Measurements from ENCODE around the gene TEX28.
"Not testable (repeated sequence)": the region's sequence is repeated elsewhere in the genome, so short reads cannot be mapped to it uniquely, and the experiment has no call there.

TEX28 gene

GRCh38 chrX:154294791-154295574 is at the start of gene TEX28:
Gene TEX28, minus strand, starts transcription at chrX:154295124. Its CDS starts 3,007 bp downstream, at chrX:154292117.
- DNase-seq: no peak

- not testable (repeated sequence) for DNase-seq
Observed at GRCh38 chrX:154343620-154344019, 48.7 kb upstream of the TEX28 start.

GRCh38 chrX:154343063-154343462 is 48.1 kb upstream of the TEX28 start:
- not testable (repeated sequence) for DNase-seq

GRCh38 chrX:154341399-154342298 is 46.7 kb upstream of the TEX28 start:
- not testable (repeated sequence) for DNase-seq

GRCh38 chrX:154334496-154334895 is 39.6 kb upstream of the TEX28 start:
- no peak for DNase-seq

GRCh38 chrX:154333837-154334271 is 38.9 kb upstream of the TEX28 start:
- DNase-seq: no peak

- DNase-seq: no peak
Observed at GRCh38 chrX:154333116-154333515, 38.2 kb upstream of the TEX28 start.

GRCh38 chrX:154332561-154332960 is 37.6 kb upstream of the TEX28 start:
- DNase-seq: no peak

GRCh38 chrX:154329294-154329693 is 34.4 kb upstream of the TEX28 start:
- no peak for DNase-seq

GRCh38 chrX:154328646-154329045 is 33.7 kb upstream of the TEX28 start:
- no peak for DNase-seq

GRCh38 chrX:154327038-154327820 is 32.3 kb upstream of the TEX28 start:
- DNase-seq: no peak

- no peak for DNase-seq
Observed at GRCh38 chrX:154325541-154325940, 30.6 kb upstream of the TEX28 start.

GRCh38 chrX:154323537-154323936 is 28.6 kb upstream of the TEX28 start:
- no peak for DNase-seq

GRCh38 chrX:154322890-154323289 is 28.0 kb upstream of the TEX28 start:
- no peak for DNase-seq

- no peak for DNase-seq
Observed at GRCh38 chrX:154321594-154321993, 26.7 kb upstream of the TEX28 start.

- DNase-seq: no peak
Observed at GRCh38 chrX:154321152-154321551, 26.2 kb upstream of the TEX28 start.

- no peak for DNase-seq
Observed at GRCh38 chrX:154320406-154320805, 25.5 kb upstream of the TEX28 start.

GRCh38 chrX:154317391-154317995 is 22.6 kb upstream of the TEX28 start:
- no peak for DNase-seq

GRCh38 chrX:154315416-154315815 is 20.5 kb upstream of the TEX28 start:
- no peak for DNase-seq

- no peak for DNase-seq
Observed at GRCh38 chrX:154313147-154313546, 18.2 kb upstream of the TEX28 start.

GRCh38 chrX:154312116-154312515 is 17.2 kb upstream of the TEX28 start:
- no peak for DNase-seq

All from right hindlimb (tissue), 1 donor.